ENCODE measurements around the gene UST. TPM values are rescaled to one million over a fixed set of nuclear protein-coding genes. Genes with fewer than 3 reads are reported as not detected.

UST gene
- total and polyA plus RNA-seq, 2 experiments from 2014 or later, result 8.0 to 11.7 TPM

DNA sequence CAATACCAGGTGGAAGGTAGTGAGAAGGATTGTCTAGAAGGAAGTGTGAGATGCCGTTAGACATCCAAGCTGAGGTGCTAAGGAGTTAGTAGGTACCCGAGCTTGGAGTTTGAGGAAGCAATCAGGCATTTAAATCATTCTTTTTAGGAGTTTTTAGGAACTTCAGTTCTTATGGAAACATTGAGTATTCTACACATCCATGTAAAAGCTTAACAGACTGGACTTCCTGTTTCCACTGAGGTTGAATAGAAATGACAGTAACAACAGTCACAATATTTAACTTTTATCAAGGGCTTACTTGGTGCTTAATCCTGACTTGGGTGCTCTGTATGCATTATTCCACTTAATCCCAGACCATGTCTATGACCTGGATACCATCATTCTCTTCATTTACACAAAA lies 136.4 kb downstream of the UST start:
- no peak overlapping the region for H3K4me3 ChIP-seq
- H2AFZ ChIP-seq, result no peak overlapping the region
- DNase-seq (ENCODE audit: low spot score), result no peak
- no peaks in the 10 kb centered on the region for H3K36me3 ChIP-seq (replicated peaks; ENCODE audit: insufficient read depth, low read depth)
- no peak overlapping the region for H3K4me2 ChIP-seq
- 75% methylated on average over 2 of the region's 2 CpGs for WGBS (ENCODE audit: low lambda C conversion rate, missing lambda C conversion rate)
- no peaks in the 10 kb centered on the region for H3K9me3 ChIP-seq (ENCODE audit: low read depth)
- no peak for TF ChIP-seq EZH2 (IDR thresholded peaks at IDR 0.05; ENCODE audit: borderline replicate concordance)
- TF ChIP-seq, protein P1, sequence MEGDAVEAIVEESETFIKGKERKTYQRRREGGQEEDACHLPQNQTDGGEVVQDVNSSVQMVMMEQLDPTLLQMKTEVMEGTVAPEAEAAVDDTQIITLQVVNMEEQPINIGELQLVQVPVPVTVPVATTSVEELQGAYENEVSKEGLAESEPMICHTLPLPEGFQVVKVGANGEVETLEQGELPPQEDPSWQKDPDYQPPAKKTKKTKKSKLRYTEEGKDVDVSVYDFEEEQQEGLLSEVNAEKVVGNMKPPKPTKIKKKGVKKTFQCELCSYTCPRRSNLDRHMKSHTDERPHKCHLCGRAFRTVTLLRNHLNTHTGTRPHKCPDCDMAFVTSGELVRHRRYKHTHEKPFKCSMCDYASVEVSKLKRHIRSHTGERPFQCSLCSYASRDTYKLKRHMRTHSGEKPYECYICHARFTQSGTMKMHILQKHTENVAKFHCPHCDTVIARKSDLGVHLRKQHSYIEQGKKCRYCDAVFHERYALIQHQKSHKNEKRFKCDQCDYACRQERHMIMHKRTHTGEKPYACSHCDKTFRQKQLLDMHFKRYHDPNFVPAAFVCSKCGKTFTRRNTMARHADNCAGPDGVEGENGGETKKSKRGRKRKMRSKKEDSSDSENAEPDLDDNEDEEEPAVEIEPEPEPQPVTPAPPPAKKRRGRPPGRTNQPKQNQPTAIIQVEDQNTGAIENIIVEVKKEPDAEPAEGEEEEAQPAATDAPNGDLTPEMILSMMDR (IDR thresholded peaks at IDR 0.05; ENCODE audit: poor library complexity), result no peak
- no peak for TF ChIP-seq EZH2phosphoT487 (IDR thresholded peaks at IDR 0.05; ENCODE audit: low read depth, severe bottlenecking, unreplicated experiment)
- no peaks in the 10 kb centered on the region for H3K9me2 ChIP-seq (replicated peaks; ENCODE audit: insufficient read depth)
- no peaks in the 10 kb centered on the region for H4K20me1 ChIP-seq (ENCODE audit: insufficient read depth, poor library complexity, severe bottlenecking)
- no peaks in the 10 kb centered on the region for H3K79me2 ChIP-seq
- H3K4me1 ChIP-seq (ENCODE audit: insufficient read depth), result peaks cover 12% of the 10 kb centered on the region
- H3K27ac ChIP-seq, result no peak overlapping the region
- no peaks in the 10 kb centered on the region for H3K27me3 ChIP-seq

DNA sequence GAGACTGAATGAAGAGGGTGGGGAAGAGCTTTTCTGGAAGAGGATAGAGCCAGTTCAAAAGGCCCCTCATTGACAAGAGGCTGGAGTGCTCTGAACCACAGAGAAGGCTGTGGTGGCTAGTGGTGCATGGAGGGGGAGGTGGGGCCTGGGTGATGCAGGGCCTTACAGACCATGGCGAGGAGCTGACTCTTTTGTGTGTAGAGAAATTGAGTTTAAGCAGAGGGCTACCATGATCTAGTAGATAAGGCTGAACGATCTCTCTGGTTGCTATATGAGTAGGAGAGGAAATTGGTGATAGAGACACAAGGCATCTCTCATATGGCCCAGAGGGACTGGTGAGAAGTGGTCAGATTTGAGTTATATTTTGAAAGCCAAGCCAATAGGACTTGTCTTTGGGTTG lies 137.6 kb downstream of the UST start:
- no peaks in the 10 kb centered on the region for H3K9me3 ChIP-seq (ENCODE audit: low read depth)
- H3K9me2 ChIP-seq (replicated peaks; ENCODE audit: insufficient read depth), result no peaks in the 10 kb centered on the region
- H3K36me3 ChIP-seq (replicated peaks; ENCODE audit: insufficient read depth, low read depth), result no peaks in the 10 kb centered on the region
- 64% methylated on average over 2 of the region's 2 CpGs for WGBS (ENCODE audit: low lambda C conversion rate, missing lambda C conversion rate)
- H3K79me2 ChIP-seq, result no peaks in the 10 kb centered on the region
- no peak overlapping the region for H2AFZ ChIP-seq
- H3K4me2 ChIP-seq, result no peak overlapping the region
- no peaks in the 10 kb centered on the region for H3K27me3 ChIP-seq
- no peak overlapping the region for H3K27ac ChIP-seq
- no peak overlapping the region for H3K4me3 ChIP-seq
- peaks cover 12% of the 10 kb centered on the region for H3K4me1 ChIP-seq (ENCODE audit: insufficient read depth)
- H4K20me1 ChIP-seq (ENCODE audit: insufficient read depth, poor library complexity, severe bottlenecking), result no peaks in the 10 kb centered on the region
- no peak for TF ChIP-seq EZH2phosphoT487 (IDR thresholded peaks at IDR 0.05; ENCODE audit: low read depth, severe bottlenecking, unreplicated experiment)
- TF ChIP-seq, protein P1 (IDR thresholded peaks at IDR 0.05; ENCODE audit: poor library complexity), result no peak
- no peak for TF ChIP-seq EZH2 (IDR thresholded peaks at IDR 0.05; ENCODE audit: borderline replicate concordance)
- no peak for DNase-seq (ENCODE audit: low spot score)

DNA sequence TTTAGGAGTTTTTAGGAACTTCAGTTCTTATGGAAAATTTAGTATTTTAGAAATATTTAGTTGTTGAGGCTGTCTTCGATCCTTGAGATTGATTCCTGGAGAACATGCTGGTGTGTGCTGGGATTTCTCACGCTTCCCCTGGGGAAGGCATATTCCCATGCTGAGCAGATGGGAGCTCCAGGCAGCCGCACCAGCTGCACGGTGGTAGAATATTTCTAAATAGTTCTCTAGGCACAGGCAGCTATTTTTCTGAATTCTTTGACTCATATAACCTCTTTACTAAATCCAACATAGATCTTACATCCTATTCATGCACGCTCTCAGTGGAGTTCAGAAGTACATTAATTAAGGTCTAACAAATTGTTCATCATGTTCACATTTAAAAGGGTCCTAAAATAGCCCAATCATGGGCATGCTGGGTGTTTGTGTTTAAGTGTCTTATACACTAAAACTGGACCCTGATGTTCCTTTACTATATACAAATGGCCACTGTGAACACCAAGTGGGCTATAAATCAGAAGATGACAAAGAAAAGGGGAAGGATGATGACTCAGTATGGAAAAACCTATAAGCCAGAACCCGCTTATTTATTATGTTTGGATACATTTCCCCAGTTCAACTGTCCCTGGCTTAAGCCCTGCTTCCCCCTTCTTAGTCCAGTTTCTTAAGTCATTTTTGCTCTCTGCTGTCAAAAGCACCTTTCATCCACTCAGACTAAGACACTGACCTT lies 138.5 kb downstream of the UST start:
- H2AFZ ChIP-seq, result no peak overlapping the region

More for the DNA sequence above, 138.5 kb downstream of the UST start:
- WGBS (ENCODE audit: low lambda C conversion rate, missing lambda C conversion rate), result 83% methylated on average over 6 of the region's 6 CpGs
- DNase-seq (ENCODE audit: low spot score), result no peak
- Histone ChIP-seq H3K9me3 (ENCODE audit: low read depth) (no peaks in the 10 kb centered on the region), H4K20me1 (ENCODE audit: insufficient read depth, poor library complexity, severe bottlenecking) (no peaks in the 10 kb centered on the region), H3K27me3 (no peaks in the 10 kb centered on the region), H3K36me3 (replicated peaks; ENCODE audit: insufficient read depth, low read depth) (no peaks in the 10 kb centered on the region), H3K4me1 (ENCODE audit: insufficient read depth) (peaks cover 12% of the 10 kb centered on the region), H3K9me2 (replicated peaks; ENCODE audit: insufficient read depth) (no peaks in the 10 kb centered on the region), H3K4me2 (no peak overlapping the region), H3K4me3 (no peak overlapping the region), H3K27ac (no peak overlapping the region), H3K79me2 (no peaks in the 10 kb centered on the region)
- TF ChIP-seq EZH2 (IDR thresholded peaks at IDR 0.05; ENCODE audit: borderline replicate concordance) (no peak), EZH2phosphoT487 (IDR thresholded peaks at IDR 0.05; ENCODE audit: low read depth, severe bottlenecking, unreplicated experiment) (no peak)
- TF ChIP-seq, protein P1 (IDR thresholded peaks at IDR 0.05; ENCODE audit: poor library complexity), result no peak
